SU-DHL-6 (cell line): ENCODE measurements around the gene MBD3.

Experiments
- CTCF ChIP-seq: fragments of 200-600 bp; sonication (generic); IDR thresholded peaks from one replicate; pipeline ENCODE4 v1.5.1; 2017; ENCODE audit warnings: antibody characterized with exemption, mild to moderate bottlenecking, low read length, moderate library complexity; ENCODE audit not compliant: insufficient read depth, poor library complexity, severe bottlenecking
- EZH2phosphoT487 ChIP-seq: fragments of 200-600 bp; sonication (generic), shearing (Covaris generic); conservative IDR thresholded peaks from 2 replicates; pipeline ENCODE4 v1.6.1; 2018; ENCODE audit warnings: mild to moderate bottlenecking, antibody characterized with exemption, low read length, moderate library complexity, mixed read lengths

GRCh38 chr19:1631557-1632100, 39.0 kb upstream of the MBD3 start:
- TF ChIP-seq CTCF = no peak
- TF ChIP-seq EZH2phosphoT487 = no peak
